Posterior cingulate gyrus (tissue), 11 donors: ENCODE data around the gene TNNT1.

Experiments
- DNase-seq, 10 donors: peaks; one replicate each; pipeline versions ENCODE4 v3.0.0 to v3.0.0-alpha.2; 2020 to 2021; ENCODE audit warnings: mixed read lengths in 3 of 10
- intact Hi-C: fragments of 100-400 bp; cut with DNase I; formaldehyde crosslinking; loops from one replicate; pipeline ENCODE4 v1.15.1; 2023

TNNT1 gene

GRCh38 chr19:55149078-55150003 lies at the start of gene TNNT1:
Gene TNNT1, minus strand, starts transcription at chr19:55149206. Its CDS starts 2,049 bp downstream, at chr19:55147157.
- intact Hi-C loops = no loop called here
- DNase-seq = no peak

- intact Hi-C loops = no loop called here
- no peak for DNase-seq
These were observed 49.6 kb upstream of the TNNT1 start for GRCh38 chr19:55198651-55199050.

GRCh38 chr19:55197528-55197927 lies 48.5 kb upstream of the TNNT1 start:
- peak in 1 of 10 donors; percentile 22 for DNase-seq
- intact Hi-C loops = no loop called here

- peak in 1 of 10 donors; percentile 41 for DNase-seq
These were observed 47.8 kb upstream of the TNNT1 start for GRCh38 chr19:55196803-55197202.

GRCh38 chr19:55193481-55193880 lies 44.5 kb upstream of the TNNT1 start:
- intact Hi-C loops = no loop called here
- peak in 8 of 10 donors; percentile 59 to 95 (median 78) for DNase-seq

More at GRCh38 chr19:55196803-55197202, 47.8 kb upstream of the TNNT1 start:
- intact Hi-C loops = no loop called here

- intact Hi-C loops = no loop called here
- DNase-seq = peak in 8 of 10 donors; percentile 52 to 96 (median 77)
These were observed 40.4 kb upstream of the TNNT1 start for GRCh38 chr19:55189403-55189835.

GRCh38 chr19:55188625-55189024 lies 39.6 kb upstream of the TNNT1 start:
- DNase-seq = no peak
- intact Hi-C loops = no loop called here

- intact Hi-C loops = no loop called here
- peak in 1 of 10 donors; percentile 67 for DNase-seq
These were observed 37.1 kb upstream of the TNNT1 start for GRCh38 chr19:55186080-55186479.

GRCh38 chr19:55181740-55182139 lies 32.7 kb upstream of the TNNT1 start:
- peak in 1 of 10 donors; percentile 67 for DNase-seq
- intact Hi-C loops = no loop called here

GRCh38 chr19:55179606-55180484 lies 30.8 kb upstream of the TNNT1 start, which contains the start of gene SYT5:
Gene SYT5, minus strand, starts transcription at chr19:55180289. Its CDS starts 1,248 bp downstream, at chr19:55179041.
- intact Hi-C loops = loop anchor here (5.0 kb wide), 1 partner anchor 37 kb away; no protein-coding TSS in a partner anchor
- DNase-seq = peak in 6 of 10 donors; percentile 29 to 92 (median 46)

GRCh38 chr19:55178781-55179599 lies 30.0 kb upstream of the TNNT1 start:
- peak; percentile 69 to 99 (median 91) for DNase-seq
- intact Hi-C loops = loop anchor here (5.0 kb wide), 1 partner anchor 38 kb away; no protein-coding TSS in a partner anchor

- intact Hi-C loops = loop anchor here (5.0 kb wide), 1 partner anchor 41 kb away; no protein-coding TSS in a partner anchor
- DNase-seq = no peak
These were observed 27.1 kb upstream of the TNNT1 start for GRCh38 chr19:55176076-55176475.

- intact Hi-C loops = loop anchor here (5.0 kb wide), 1 partner anchor 42 kb away; no protein-coding TSS in a partner anchor
- peak in 6 of 10 donors; percentile 28 to 92 (median 72) for DNase-seq
These were observed 26.3 kb upstream of the TNNT1 start for GRCh38 chr19:55175117-55175867.

GRCh38 chr19:55174425-55175116 lies 25.6 kb upstream of the TNNT1 start:
- intact Hi-C loops = loop anchor here (5.0 kb wide), 1 partner anchor 43 kb away; no protein-coding TSS in a partner anchor
- peak in 1 of 10 donors; percentile 42 for DNase-seq

GRCh38 chr19:55173714-55174409 lies 24.9 kb upstream of the TNNT1 start:
- intact Hi-C loops = no loop called here
- DNase-seq = peak in 6 of 10 donors; percentile 31 to 93 (median 45)

GRCh38 chr19:55173186-55173713 lies 24.2 kb upstream of the TNNT1 start:
- intact Hi-C loops = no loop called here
- DNase-seq = peak in 1 of 10 donors; percentile 59

- DNase-seq = no peak
- intact Hi-C loops = no loop called here
These were observed 23.7 kb upstream of the TNNT1 start for GRCh38 chr19:55172741-55173140.
